NCI-H748 (cell line): ENCODE measurements around the gene NAA80.

Source experiments
- DNase-seq: peaks from one replicate; lab custom pipeline; 2025; ENCODE audit not compliant: unreplicated experiment; lab: John Stamatoyannopoulos, UW

The NAA80 gene

DNA sequence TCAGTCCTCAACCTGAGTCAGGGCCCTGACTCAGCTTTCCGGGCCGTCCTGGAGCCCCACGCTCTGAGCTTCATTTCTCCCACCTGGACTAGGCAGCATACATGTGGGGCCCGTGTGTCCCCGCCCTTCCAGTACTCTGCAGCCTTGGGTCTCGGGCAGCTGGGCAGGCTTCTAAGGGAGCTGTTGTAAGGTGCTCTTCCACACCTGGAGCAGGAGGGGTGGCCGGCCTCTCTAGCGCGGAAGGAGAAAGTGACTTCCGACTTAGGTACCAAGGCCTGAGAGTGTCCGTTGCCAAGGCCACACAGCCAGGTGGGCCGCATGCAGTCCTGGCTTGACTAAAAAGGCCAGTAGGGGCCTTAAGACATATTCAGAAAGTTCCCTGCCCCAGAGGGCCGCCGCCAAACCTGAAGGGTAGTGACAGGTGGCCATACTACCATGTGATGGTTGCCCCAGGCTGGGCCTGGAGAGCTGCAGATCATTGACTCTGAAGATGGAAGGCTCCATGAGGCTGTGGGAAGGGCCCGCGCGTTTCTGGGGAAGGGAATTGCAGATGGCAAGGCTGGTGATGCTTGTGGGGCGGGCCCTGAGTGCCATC lies 39.7 kb downstream of the NAA80 start:
- DNase-seq, result no peak

GRCh38 chr3:50258979-50259378 lies 40.2 kb downstream of the NAA80 start:
- DNase-seq, result no peak

DNA sequence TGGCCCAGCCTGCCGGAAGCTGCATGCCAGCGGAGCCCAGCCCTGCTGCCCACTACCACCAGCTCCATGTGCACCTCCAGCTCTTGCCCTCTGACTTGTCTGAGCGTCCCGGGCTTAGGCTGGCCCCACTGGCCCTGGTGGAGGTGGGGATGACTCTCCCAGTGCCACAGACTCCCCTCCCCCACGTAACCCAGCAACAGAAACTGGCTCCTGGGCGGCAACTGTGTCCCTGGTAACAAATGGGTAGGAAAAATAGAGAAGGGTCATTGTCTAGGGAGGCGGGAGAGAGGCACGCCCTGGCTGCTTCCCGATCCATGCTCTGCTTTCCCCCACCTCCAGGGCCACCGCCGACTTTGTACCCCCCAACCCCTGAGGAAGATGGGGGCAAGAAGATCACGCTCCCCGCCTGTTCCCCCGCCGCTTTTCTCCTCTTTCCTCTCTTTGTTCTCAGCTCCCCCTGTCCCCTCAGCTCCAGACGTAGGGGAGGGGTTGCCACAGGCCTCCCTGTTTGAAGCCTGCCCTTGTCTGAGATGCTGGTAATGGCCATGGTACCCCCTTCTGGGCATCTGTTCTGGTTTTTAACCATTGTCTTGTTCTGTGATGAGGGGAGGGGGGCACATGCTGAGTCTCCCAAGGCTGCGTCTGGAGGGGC lies 41.0 kb downstream of the NAA80 start:
- peak; percentile 27 for DNase-seq

DNA sequence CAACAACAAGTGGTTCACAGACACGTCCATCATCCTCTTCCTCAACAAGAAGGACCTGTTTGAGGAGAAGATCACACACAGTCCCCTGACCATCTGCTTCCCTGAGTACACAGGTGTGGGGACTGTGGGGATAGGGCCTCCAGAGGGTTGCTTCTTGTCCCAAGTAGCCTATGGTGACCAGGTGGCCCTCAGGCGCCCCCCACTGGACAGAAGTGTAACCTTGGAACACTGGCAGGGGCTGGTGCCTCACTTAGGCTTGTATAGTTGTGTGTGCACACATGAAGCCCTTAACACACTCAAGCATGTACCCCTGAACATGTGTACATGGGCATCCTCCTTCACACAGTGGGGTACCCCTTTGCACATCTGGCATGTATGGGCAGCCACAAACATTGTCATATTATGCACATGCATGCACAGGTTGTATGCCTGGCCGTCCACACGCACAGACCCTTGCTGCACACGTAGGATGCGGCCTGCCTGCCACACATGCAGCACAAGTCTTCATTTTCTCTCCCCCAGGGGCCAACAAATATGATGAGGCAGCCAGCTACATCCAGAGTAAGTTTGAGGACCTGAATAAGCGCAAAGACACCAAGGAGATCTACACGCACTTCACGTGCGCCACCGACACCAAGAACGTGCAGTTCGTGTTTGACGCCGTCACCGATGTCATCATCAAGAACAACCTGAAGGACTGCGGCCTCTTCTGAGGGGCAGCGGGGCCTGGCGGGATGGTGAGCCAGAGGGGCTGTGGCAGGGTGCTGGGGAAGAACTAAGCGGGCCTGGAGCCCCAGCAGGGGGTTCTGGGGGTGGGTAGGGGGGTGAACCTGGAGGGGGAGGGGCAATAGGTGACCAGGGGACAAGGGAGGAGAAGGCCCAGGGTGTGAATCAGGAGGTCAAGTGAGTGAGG lies 42.0 kb downstream of the NAA80 start:
- DNase-seq, result peak; percentile 36

- no peak for DNase-seq
Measured at GRCh38 chr3:50255251-50255615, 44.0 kb downstream of the NAA80 start.

DNA sequence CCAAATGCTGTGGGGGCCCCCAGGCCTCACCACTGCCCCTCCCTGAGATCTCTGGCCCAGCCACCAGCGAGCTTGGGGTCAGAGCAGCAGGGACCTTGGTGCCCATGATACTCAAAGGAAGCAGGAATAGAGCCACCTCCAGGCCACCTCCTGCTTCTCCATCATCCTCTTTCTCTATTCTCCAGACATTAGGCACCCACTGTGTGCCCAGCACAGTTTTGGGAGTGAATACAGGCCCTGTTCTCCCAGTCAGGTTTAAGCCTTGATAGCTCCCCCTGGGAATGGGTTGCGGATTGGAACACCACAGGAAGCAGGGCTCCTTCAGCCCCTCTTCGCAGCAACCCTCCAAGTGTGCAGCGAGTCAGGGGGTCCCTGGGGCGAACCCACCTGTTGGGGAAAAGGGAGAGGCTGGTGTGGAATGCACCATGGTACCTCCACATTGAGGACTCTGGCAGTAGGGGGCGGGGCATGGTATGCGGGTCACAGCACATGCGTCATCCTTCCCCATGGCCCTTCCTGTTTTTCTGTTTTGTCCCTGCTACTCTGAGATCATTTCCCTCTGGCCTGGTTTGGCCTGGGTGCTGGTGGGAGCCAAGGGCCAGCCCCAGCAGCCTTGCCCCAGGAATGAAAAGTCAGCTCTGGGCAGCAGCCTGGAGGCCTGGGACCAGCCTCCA lies 44.5 kb downstream of the NAA80 start:
- no peak for DNase-seq

- no peak for DNase-seq
Measured at GRCh38 chr3:50251220-50251619, 48.0 kb downstream of the NAA80 start.

DNA sequence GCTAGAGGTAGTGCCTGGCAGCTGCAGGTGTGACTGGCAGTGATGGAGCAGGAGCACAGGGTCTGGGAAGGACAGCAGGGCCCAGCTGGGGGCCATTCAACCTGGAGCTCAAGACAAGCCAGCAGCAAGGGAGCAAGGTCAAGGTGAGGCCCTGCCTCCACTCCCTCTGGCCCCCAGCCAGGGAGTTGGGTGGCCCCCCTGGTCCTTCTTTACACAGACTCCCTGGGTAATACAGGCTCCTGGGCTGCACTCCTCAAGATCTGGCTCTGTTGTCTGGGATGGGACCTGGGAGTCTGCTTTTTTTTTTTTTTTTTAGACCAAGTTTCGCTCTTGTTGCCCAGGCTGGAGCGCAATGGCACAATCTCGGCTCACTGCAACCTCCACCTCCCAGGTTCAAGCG lies 48.7 kb downstream of the NAA80 start:
- no peak for DNase-seq

DNA sequence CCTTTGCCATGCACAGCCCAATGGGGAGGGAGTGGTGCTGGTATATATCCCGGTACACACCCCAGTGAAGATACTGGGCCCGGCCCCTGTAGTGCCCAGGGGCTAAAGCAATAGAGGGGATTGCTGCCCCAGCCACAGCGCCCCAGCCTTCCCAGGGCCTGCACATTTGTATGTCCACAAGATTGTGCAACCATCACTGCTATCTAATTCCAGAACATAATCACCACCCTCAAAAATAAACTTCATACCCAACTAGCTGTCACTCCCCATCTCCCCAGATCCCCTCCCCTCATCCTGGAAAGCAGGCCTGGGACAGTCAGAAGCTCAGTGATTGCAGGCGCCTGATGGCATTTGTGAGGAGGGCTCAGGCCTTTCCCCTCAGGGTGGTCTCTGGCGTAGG lies 49.7 kb downstream of the NAA80 start:
- DNase-seq, result no peak

- DNase-seq, result no peak
Measured at GRCh38 chr3:50248387-50248786, 50.8 kb downstream of the NAA80 start.

DNA sequence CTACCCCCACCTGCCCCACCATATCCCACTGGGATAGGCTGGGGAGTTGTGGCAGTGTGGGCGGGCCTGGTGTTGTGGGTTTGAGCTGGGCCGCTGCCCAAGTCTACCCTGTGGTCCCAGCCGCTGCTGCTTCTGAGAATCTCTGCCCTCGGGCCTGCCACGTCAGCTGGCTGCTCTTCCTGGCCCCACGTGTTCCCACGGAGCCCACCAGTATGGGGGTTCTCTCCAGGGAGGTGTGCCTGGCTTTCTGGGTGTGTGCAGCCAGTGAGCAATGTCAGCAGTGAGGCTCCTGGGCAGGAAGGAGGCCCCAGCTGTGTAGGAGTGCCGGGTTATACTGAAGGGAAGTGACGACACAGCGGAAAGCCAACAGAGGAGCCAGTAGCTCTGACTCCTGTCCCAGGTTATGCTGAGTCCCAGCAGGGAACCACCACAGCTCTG lies 52.7 kb downstream of the NAA80 start:
- DNase-seq, result no peak
